C4-2B (cell line): ENCODE data around the gene PDLIM7.

Experiments
- CTCF ChIP-seq: fragments of 450-650 bp; conservative IDR thresholded peaks from 2 replicates; pipeline ENCODE4 v1.5.1; 2017; ENCODE audit warnings: mild to moderate bottlenecking
- ZFX ChIP-seq: fragments of 450-650 bp; IDR thresholded peaks from 2 replicates; pipeline ENCODE4 v1.6.1; 2017

DNA sequence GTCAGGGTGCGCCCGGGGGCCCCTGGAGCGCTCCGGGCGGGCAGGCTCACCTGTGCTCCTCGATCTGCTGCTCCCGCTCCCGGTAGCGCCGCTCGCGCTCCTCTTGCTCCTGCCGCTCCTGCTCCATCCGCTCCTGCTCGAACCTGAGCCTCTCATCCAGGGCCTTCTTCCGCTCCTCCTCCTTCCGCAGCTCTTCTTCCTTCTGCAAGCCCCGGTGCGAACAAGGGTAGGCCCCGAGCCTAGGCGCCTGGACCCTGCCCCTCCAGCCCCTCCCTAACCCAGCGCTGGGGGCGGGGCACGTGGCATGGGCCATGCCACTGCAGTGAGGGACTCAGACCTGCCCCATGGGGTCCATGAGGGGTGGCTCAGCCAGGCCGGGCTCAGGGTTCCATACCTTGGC lies 30.5 kb downstream of the PDLIM7 start:
- no peak for TF ChIP-seq CTCF
- TF ChIP-seq ZFX: no peak
